HG03097 (cell line): ENCODE data around the gene PAPPA.

Source experiments
- ATAC-seq: cut with Tn5 transposase; IDR thresholded peaks from one replicate; pipeline ENCODE4 v1.9.1; 2021; ENCODE audit not compliant: unreplicated experiment, low FRiP score

The PAPPA gene

DNA sequence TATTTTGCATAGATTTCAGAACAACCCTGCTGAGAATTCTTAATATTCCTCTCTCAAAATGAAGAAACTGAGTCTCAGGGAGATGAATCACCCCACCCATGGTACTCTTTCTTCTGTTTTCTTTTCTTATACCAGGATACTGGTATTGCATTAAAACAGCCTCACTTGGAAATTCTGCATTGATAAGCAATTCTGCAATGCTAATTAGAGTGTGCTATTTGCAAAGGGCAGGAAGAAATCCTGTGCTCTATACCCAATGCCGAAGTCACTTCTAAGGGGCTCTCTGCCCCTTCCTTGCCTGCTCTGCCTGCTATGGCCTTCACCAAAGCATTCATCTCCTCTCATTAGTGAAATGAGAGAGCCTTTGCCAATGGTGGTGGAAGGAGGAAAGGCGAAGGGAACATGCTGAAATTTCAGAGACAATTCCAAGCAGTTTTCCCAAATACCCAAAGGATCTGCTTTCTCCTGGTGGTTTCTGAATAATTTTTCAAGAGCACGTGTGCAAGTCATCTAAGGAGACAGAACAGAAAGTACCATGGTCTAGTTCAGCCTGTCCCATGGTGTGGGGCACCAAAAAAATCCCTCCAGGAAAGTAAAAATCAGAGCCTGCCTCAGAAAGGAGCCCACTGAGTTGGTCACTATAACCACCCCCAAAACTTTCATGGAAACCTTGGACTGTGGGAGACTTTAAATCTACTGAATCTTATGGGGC, 156.5 kb downstream of the PAPPA start:
- no peak for ATAC-seq

- ATAC-seq: no peak
These were observed 158.6 kb downstream of the PAPPA start for GRCh38 chr9:116312221-116312620.

DNA sequence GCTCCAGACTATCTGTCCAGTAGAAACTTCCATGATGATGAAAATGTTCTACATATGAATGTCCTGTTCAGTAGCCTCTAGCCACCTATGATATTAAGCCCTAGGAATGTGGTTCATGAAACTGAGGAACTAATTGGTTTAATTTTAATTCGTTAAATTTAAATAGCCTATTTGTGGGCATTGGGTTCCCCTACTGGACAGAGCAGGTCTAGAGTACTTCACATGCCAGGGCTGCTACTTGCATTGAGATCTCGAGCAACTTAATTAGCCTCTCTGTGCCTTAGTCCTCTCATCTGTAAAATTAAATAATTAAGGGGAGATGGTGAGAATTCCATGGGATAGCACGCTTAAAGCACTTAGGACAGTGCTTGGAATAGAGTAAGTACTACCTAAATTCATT, 160.0 kb downstream of the PAPPA start:
- no peak for ATAC-seq

DNA sequence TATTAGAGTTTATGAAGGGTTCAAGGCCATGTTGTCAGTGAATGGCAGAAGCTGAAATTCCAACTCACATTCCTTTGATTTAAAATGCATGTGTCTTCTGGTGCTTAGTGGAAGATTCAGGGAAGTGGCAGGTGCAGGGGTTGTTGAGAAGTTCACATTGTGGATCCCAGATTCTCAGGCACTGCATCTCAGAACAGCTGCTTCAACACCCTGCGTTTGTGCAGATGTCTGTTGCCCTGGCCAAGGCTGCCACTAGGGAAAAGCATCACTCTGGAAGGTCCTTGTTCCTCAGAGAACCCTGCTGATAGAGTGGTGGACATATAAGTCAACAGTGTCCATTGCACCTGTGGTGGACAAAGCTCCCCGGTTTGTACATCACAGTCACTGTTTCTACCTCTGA, 162.7 kb downstream of the PAPPA start:
- ATAC-seq: no peak

- no peak for ATAC-seq
These were observed 163.9 kb downstream of the PAPPA start for GRCh38 chr9:116317503-116317902.

GRCh38 chr9:116318468-116319374, 165.1 kb downstream of the PAPPA start:
- no peak for ATAC-seq

DNA sequence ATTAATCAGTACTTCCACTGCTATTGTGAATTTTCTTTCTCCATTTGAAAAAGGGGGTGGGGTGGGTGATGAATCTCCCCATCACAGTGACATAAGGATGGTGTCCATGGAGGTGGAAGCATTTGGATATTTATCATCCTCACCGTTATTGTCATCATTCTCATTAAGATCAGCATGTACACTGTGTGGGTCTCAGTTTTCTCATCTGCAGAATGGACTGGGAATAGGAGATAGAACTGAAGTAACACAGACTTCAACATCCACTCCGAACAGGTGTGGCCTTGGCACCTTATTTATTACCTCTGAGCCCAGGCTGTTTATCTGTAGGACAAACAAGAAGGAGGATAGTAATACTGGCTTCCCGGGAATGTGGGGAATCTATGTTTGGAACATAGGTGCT, 165.9 kb downstream of the PAPPA start:
- no peak for ATAC-seq

DNA sequence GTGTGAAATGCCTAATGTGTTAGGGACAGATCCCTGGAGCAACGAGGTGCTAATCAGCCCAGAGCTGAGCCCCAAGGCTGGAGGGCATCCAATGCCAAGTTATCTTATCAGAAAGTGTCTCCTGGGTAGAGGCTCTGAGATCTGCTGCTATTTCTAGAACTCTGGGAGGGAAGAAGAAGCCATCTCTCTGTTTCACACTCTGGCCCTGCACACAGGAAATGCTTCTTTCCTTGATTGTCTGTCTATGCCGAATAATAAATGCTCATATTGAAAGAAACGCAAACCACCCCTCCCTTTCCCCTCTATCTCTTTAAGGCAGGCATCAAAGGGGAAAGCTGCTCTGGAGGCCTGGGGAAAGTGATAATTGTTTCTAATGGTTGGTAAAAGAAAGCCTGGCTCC, 166.7 kb downstream of the PAPPA start:
- no peak for ATAC-seq

- no peak for ATAC-seq
These were observed 168.9 kb downstream of the PAPPA start for GRCh38 chr9:116322521-116322920.

DNA sequence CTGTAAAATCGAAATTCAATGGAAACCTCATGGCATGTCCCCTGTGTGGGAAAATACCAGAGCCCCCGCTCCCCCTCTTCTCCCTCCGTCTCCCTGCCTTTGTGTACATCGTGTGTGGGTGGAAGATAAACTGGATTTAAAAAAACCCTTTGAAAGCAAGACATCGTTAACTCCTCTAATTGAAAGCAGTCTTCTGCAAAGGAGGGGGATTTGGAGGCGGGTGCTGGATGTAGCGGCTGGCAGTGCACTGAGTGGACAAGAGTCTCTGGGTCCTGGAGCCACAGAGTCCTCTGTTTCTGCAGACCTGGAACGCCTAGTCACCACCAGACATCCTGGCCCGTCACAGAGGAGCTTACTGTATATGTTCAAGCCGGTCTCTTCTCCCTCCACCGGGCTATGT, 169.4 kb downstream of the PAPPA start:
- no peak for ATAC-seq

GRCh38 chr9:116323571-116323970, 170.0 kb downstream of the PAPPA start:
- no peak for ATAC-seq

DNA sequence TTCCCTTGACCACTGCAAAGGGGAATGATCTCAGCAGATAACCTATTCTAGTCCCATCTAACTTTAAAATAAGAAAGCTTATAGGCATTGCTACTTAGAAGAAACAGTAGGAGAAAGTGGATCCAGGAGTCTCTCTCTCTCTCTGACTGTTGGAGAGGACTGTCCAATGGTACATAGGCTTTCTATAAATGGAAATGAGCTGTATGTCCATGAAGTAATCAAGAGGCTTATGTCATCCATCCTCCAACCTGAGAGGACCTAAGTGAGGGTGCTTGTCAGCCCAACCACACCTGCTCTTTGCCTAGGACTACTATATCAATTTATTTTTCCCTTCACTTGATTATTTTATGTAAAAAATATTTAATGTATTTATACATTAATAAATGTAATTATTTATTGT, 172.3 kb downstream of the PAPPA start:
- ATAC-seq: no peak

- ATAC-seq: no peak
These were observed 174.3 kb downstream of the PAPPA start for GRCh38 chr9:116327701-116328405.

DNA sequence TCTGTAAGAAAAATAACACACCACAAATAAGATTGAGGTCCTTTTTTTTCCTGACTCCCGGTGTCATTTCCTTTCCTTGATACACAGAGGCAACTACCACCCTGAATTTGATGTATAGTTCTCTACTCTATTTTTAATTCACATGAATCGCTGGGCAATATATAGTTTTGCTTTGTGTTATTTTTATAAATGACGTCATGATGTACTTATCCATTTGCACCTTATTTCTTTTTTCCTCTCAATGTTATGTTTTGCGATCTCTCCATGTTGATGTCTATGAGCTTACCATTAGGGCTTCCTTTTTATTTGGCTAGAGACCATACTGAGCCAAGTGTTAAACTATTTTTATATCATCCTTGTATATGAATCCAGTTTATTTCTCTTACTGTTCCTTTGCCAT, 175.9 kb downstream of the PAPPA start:
- no peak for ATAC-seq

DNA sequence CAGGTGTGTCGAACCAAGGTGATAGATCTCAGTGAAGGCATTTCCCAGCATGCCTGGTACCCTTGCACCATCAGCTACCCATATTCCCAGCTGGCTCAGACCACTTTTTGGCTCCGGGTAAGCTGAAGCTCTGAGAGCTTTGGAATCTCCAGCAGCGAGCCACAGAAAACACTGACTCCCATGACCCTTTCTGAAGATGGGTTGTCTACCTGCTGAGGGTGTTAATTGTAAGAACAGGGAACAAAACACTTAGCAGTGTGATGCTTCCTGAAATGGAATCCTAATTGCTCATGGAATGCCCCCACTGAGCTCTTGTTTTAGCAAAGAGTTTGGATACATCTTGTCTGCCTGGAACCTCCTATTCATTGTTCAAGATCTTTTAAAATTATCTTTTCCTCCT, 177.7 kb downstream of the PAPPA start:
- no peak for ATAC-seq

DNA sequence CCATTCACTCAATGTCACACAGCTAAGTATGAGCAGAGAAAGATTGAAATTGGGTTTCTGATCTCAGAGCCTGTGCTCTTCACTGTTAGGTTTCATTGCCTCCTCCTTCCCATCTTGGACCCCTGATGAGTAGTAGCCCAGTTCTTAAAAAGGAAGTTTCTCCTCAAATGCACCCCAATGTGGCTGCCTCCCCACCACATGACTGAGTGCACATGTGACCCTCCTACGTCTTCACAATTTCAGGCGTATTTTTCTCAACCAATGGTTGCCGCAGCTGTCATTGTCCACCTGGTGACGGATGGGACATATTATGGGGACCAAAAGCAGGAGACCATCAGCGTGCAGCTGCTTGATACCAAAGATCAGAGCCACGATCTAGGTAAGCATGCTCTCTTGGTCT, 178.5 kb downstream of the PAPPA start:
- no peak for ATAC-seq

DNA sequence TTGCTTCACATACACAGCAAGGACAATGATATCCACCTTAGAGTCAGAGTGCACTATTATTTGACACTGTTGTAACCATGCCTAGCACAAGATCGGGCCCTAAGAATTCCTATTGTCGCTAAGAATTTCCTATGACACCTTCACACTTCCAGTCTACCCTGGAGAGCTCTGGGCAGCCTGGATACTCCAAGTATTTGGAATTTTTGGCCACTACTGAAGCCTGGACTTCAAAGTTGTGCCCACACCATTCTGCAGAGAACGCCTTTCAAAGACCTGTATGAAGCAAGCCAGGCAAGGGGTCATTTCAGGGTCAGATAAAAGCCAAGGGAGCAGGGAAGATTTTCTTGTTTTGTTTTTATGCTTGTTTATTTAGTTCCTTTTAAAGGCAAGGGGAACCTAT, 179.7 kb downstream of the PAPPA start:
- ATAC-seq: no peak

GRCh38 chr9:116334546-116335150, 181.1 kb downstream of the PAPPA start:
- no peak for ATAC-seq

- ATAC-seq: no peak
These were observed 181.8 kb downstream of the PAPPA start for GRCh38 chr9:116335392-116335791.

DNA sequence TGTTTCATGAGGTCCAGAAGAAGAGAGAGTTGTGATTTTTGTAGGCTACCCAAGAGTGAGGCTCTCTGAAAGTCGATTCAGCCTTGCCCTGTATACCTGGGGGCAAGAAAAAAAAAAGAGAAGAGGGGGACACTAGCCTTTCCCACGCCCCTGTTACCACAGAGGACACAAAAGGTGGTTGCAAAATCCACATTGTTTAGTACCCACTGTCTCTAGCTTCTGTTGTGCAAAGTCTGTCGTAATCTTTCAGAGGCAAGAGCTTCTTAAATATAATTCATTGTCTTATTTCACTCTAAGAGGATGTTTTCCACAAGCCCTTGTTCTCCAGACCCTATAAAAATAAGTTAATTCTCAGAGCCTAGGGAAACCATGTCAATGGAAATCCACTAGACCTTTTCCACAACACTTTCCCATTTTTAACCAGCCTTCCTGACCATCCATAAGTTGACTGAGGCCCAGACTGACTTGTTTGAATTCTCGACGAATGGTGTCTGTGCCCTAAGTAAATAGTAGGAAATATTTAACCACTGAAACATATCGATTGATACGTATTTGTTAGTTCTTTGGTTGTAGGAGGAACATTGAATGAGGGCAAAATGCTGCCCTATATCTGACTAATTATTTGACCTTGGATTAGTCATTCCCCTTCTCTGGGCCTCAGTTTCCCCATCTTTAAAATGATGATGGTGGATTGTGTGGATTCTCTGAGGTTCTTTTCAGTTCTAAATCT, 182.7 kb downstream of the PAPPA start:
- no peak for ATAC-seq
